Mesenchymal stem cell (in vitro differentiated cells and primary cell): ENCODE results near the gene ALDH3B1.

Experiments
- DNase-seq: peaks from one replicate; pipeline ENCODE4 v3.0.0-alpha.2; 2013
- H2AFZ ChIP-seq: one replicate; pipeline ENCODE4 v1.6.1; 2013; ENCODE audit warnings: low read depth, mild to moderate bottlenecking, control low read depth, inconsistent platforms, low read length, moderate library complexity
- H2AK5ac ChIP-seq: 2 replicates; pipeline ENCODE4 v1.6.1; 2013; ENCODE audit warnings: low read length, moderate library complexity, mild to moderate bottlenecking, inconsistent platforms; ENCODE audit not compliant: severe bottlenecking
- H2BK120ac ChIP-seq: one replicate; pipeline ENCODE4 v1.6.1; 2013; ENCODE audit warnings: low read depth, mild to moderate bottlenecking, inconsistent platforms, low read length, moderate library complexity
- H2BK12ac ChIP-seq, 2 experiments: one replicate each; pipeline ENCODE4 v1.6.1; 2013; ENCODE audit warnings: inconsistent platforms in 2 of 2, low read length in 2 of 2, mild to moderate bottlenecking in 2 of 2, moderate library complexity in 2 of 2, control low read depth in 1 of 2
- H2BK15ac ChIP-seq: one replicate; pipeline ENCODE4 v1.6.1; 2013; ENCODE audit warnings: mild to moderate bottlenecking, low read depth, inconsistent platforms; ENCODE audit not compliant: poor library complexity, severe bottlenecking
- H2BK5ac ChIP-seq: 2 replicates; pipeline ENCODE4 v1.6.1; 2013; ENCODE audit warnings: low read depth, mild to moderate bottlenecking, low read length, control low read depth, inconsistent platforms; ENCODE audit not compliant: poor library complexity, severe bottlenecking
- H3K14ac ChIP-seq, 2 experiments: one replicate each; pipeline ENCODE4 v1.6.1; 2013; ENCODE audit warnings: inconsistent platforms in 2 of 2, low read length in 2 of 2, control low read depth in 1 of 2, mild to moderate bottlenecking in 1 of 2, moderate library complexity in 1 of 2
- H3K18ac ChIP-seq, 2 experiments: one replicate each; pipeline ENCODE4 v1.6.1; 2013; ENCODE audit warnings: inconsistent platforms in 2 of 2, low read length in 2 of 2, control low read depth in 1 of 2, low read depth in 1 of 2, mild to moderate bottlenecking in 1 of 2
- H3K23ac ChIP-seq, 2 experiments: one replicate each; pipeline ENCODE4 v1.6.1; 2013; ENCODE audit warnings: inconsistent platforms in 2 of 2, low read length in 2 of 2, mild to moderate bottlenecking in 2 of 2, moderate library complexity in 2 of 2, control low read depth in 1 of 2
- H3K27ac ChIP-seq: 2 replicates; pipeline ENCODE4 v1.5.1; 2013; ENCODE audit warnings: mild to moderate bottlenecking, moderate library complexity, low read length, control low read depth, inconsistent platforms; ENCODE audit not compliant: poor library complexity, severe bottlenecking
- H3K27me3 ChIP-seq, 2 experiments: 2 replicates each; pipeline versions ENCODE4 v1.6.1 to v1.7.0; 2013; ENCODE audit warnings: low read length in 2 of 2, mild to moderate bottlenecking in 2 of 2, moderate library complexity in 2 of 2, control low read depth in 1 of 2, inconsistent platforms in 1 of 2; ENCODE audit not compliant: control insufficient read depth in 1 of 2, insufficient read depth in 1 of 2
- H3K36me3 ChIP-seq, 2 experiments: 2 replicates each; pipeline versions ENCODE4 v1.6.1 to v1.7.0; 2013; ENCODE audit warnings: low read length in 2 of 2, control low read depth in 1 of 2, inconsistent platforms in 1 of 2, low read depth in 1 of 2, mild to moderate bottlenecking in 1 of 2; ENCODE audit not compliant: insufficient read depth in 2 of 2, control insufficient read depth in 1 of 2
- H3K4ac ChIP-seq, 2 experiments: one replicate each; pipeline ENCODE4 v1.6.1; 2013; ENCODE audit warnings: inconsistent platforms in 2 of 2, low read length in 2 of 2, mild to moderate bottlenecking in 2 of 2, moderate library complexity in 2 of 2, control low read depth in 1 of 2, low read depth in 1 of 2
- H3K4me1 ChIP-seq: 2 replicates; pipeline ENCODE4 v1.6.1; 2013; ENCODE audit warnings: low read depth, low read length, control low read depth; ENCODE audit not compliant: control insufficient read depth, insufficient read depth
- H3K4me2 ChIP-seq: 2 replicates; pipeline ENCODE4 v1.6.1; 2013; ENCODE audit warnings: low read length, mild to moderate bottlenecking, inconsistent platforms; ENCODE audit not compliant: poor library complexity, severe bottlenecking
- H3K4me3 ChIP-seq, 2 experiments: 2 replicates each; pipeline versions ENCODE4 v1.5.1 to v1.7.0; 2013; ENCODE audit warnings: low read length in 2 of 2, mild to moderate bottlenecking in 2 of 2, control low read depth in 1 of 2, low read depth in 1 of 2; ENCODE audit not compliant: insufficient read depth in 1 of 2
- H3K79me1 ChIP-seq: replicated peaks from 2 replicates; pipeline ENCODE4 v1.6.1; 2013; ENCODE audit warnings: mild to moderate bottlenecking, control low read depth, low read length, inconsistent platforms; ENCODE audit not compliant: poor library complexity, severe bottlenecking
- H3K9ac ChIP-seq: 2 replicates; pipeline ENCODE4 v1.7.0; 2013; ENCODE audit warnings: mild to moderate bottlenecking, low read length, moderate library complexity
- H3K9me3 ChIP-seq: 2 replicates; pipeline ENCODE4 v1.7.0; 2013; ENCODE audit warnings: mild to moderate bottlenecking, low read length; ENCODE audit not compliant: control insufficient read depth
- H4K8ac ChIP-seq: one replicate; pipeline ENCODE4 v1.6.1; 2013; ENCODE audit warnings: inconsistent platforms, mild to moderate bottlenecking, low read length, moderate library complexity
- H4K91ac ChIP-seq: one replicate; pipeline ENCODE4 v1.6.1; 2013; ENCODE audit warnings: mild to moderate bottlenecking, low read length, inconsistent platforms
- WGBS: methylation state at CpG from one replicate; pipeline ENCODE4 v1.1.7; 2013; ENCODE audit warnings: mixed read lengths; 5-methylcytosine and 5-hydroxymethylcytosine counted together

ALDH3B1 gene

DNA sequence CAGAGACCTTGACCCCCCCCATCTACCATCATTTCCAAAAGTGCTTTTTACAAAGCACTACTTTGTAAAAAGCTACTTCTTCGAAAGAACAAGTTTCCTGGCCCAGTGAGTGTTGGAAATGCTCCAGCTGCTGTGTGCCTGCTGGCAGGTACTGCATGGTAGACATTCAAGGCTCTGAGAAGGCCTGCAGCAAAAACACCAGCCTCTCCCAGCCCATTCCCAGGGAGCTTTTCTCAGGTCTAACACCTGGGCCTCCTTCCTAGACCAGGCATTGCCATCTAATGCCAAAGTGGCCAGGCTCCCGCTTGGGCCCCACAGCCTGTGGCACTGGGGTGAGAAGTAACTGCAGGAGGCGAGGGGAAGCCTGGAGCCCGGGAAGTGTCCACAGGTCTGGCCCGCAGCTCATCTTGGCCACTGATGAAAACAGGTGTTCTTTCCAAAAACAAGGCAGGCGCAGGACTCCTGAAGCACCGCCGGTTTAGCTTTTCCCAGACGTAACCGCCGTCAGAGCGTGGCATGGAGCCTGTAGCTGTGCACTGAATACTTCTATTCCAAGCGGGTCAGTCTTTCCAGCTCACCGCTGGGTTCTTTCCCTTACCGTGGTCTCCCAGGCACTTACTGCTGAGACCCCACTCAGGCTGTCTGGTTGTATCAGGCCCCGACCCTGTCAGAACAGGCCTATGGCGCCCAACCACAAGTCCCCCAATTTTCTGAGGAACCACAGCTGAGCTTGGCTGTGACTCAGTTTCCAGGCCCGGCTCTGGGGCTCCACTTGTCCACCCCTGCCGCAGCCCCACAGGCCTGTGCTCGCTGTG is 27.5 kb downstream of the ALDH3B1 start:
- no peak overlapping the region for H2BK15ac ChIP-seq
- peaks cover 50% of the 10 kb centered on the region for H3K4me1 ChIP-seq
- no peak overlapping the region for H4K91ac ChIP-seq
- peak overlapping the region in 1 of 2 experiments; percentile 24 for H2BK12ac ChIP-seq
- H3K4me2 ChIP-seq = no peak overlapping the region
- H3K79me1 ChIP-seq = peaks cover 24% of the 10 kb centered on the region
- peaks cover 31 to 51% of the 10 kb centered on the region in 2 experiments for H3K36me3 ChIP-seq
- no peak overlapping the region for H2AFZ ChIP-seq
- peak overlapping the region in 1 of 2 experiments; percentile 91 for H3K4me3 ChIP-seq
- H3K27me3 ChIP-seq = no peaks in the 10 kb centered on the region
- peak overlapping the region; percentile 4 for H3K27ac ChIP-seq
- no peak for DNase-seq
- no peaks in the 10 kb centered on the region for H3K9me3 ChIP-seq
- 83% methylated on average over 20 of the region's 20 CpGs for WGBS
- no peak overlapping the region for H3K23ac ChIP-seq
- H3K9ac ChIP-seq = peak overlapping the region; percentile 95
- no peak overlapping the region for H2BK120ac ChIP-seq
- no peak overlapping the region for H2BK5ac ChIP-seq
- H4K8ac ChIP-seq = peak overlapping the region; percentile 99
- H3K4ac ChIP-seq = peak overlapping the region in 1 of 2 experiments; percentile 92
- H3K18ac ChIP-seq = peak overlapping the region; percentile 95 to 96
- peak overlapping the region; percentile 16 for H2AK5ac ChIP-seq
- H3K14ac ChIP-seq = no peak overlapping the region

GRCh38 chr11:68038226-68038717 is 28.1 kb downstream of the ALDH3B1 start:
- peak overlapping the region; percentile 39 for H2BK5ac ChIP-seq
- no peaks in the 10 kb centered on the region for H3K9me3 ChIP-seq
- H3K36me3 ChIP-seq = peaks cover 26 to 51% of the 10 kb centered on the region in 2 experiments
- peak overlapping the region; percentile 95 to 96 for H3K18ac ChIP-seq
- H2BK120ac ChIP-seq = peak overlapping the region; percentile 94
- peak overlapping the region; percentile 95 for H3K9ac ChIP-seq
- peak overlapping the region; percentile 78 for H3K27ac ChIP-seq
- H2BK15ac ChIP-seq = peak overlapping the region; percentile 50
- peak overlapping the region; percentile 86 for H3K4me2 ChIP-seq
- H2BK12ac ChIP-seq = peak overlapping the region; percentile 24 to 90
- H3K27me3 ChIP-seq = no peaks in the 10 kb centered on the region
- H3K4me1 ChIP-seq = peaks cover 52% of the 10 kb centered on the region
- H3K14ac ChIP-seq = peak overlapping the region in 1 of 2 experiments; percentile 91
- peaks cover 23% of the 10 kb centered on the region for H3K79me1 ChIP-seq
- H3K23ac ChIP-seq = no peak overlapping the region
- H2AK5ac ChIP-seq = peak overlapping the region; percentile 17
- peak overlapping the region; percentile 36 to 91 for H3K4me3 ChIP-seq
- no peak overlapping the region for H2AFZ ChIP-seq
- H3K4ac ChIP-seq = peak overlapping the region; percentile 55 to 92
- peak; percentile 34 for DNase-seq
- WGBS = 41% methylated on average over 13 of the region's 13 CpGs
- peak overlapping the region; percentile 99 for H4K8ac ChIP-seq
- H4K91ac ChIP-seq = peak overlapping the region; percentile 98

GRCh38 chr11:68038718-68039525 is 28.8 kb downstream of the ALDH3B1 start, which contains the start of gene TCIRG1:
Gene TCIRG1 (plus strand): TSS chr11:68039025. CDS start chr11:68041272, 2,247 bp downstream.
- 15% methylated on average over 28 of the region's 51 CpGs for WGBS

More at GRCh38 chr11:68038718-68039525, 28.8 kb downstream of the ALDH3B1 start, which contains the start of gene TCIRG1:
- Histone ChIP-seq H3K23ac (peak within 1 kb of the TSS in 1 of 2 experiments; percentile 66), H4K91ac (peak within 1 kb of the TSS; percentile 98), H3K4ac (peak within 1 kb of the TSS; percentile 84 to 92), H2BK5ac (peak within 1 kb of the TSS; percentile 39), H3K4me1 (peaks cover 58% of the 10 kb centered on the region), H3K14ac (peak within 1 kb of the TSS; percentile 48 to 91), H3K4me2 (peak within 1 kb of the TSS; percentile 86), H2BK15ac (peak within 1 kb of the TSS; percentile 82), H2BK120ac (peak within 1 kb of the TSS; percentile 94), H3K36me3 (peaks cover 23 to 50% of the 10 kb centered on the region in 2 experiments), H2BK12ac (peak within 1 kb of the TSS; percentile 27 to 90), H3K18ac (peak within 1 kb of the TSS; percentile 95 to 96), H3K9ac (peak within 1 kb of the TSS; percentile 95), H2AFZ (peak within 1 kb of the TSS; percentile 36), H2AK5ac (peak within 1 kb of the TSS; percentile 75), H3K27ac (peak within 1 kb of the TSS; percentile 78), H3K9me3 (no peaks in the 10 kb centered on the region), H3K79me1 (peaks cover 17% of the 10 kb centered on the region), H3K4me3 (peak within 1 kb of the TSS; percentile 68 to 91), H3K27me3 (no peaks in the 10 kb centered on the region), H4K8ac (peak within 1 kb of the TSS; percentile 99)
- peak; percentile 83 for DNase-seq
